Left colon (tissue), 2 donors: ENCODE results near the gene PLEKHH2. TPM values are rescaled to one million over a fixed set of nuclear protein-coding genes. Genes with fewer than 3 reads are reported as not detected.

Experiments used
- ATAC-seq: fragments of 200-7000 bp; cut with Tn5 transposase; one replicate; pipeline ENCODE4 v1.9.1; 2020; ENCODE audit warnings: mild to moderate bottlenecking, moderate library complexity
- DNase-seq, 2 donors: peaks; one replicate each; pipeline ENCODE4 v3.0.0-alpha.2; 2020
- intact Hi-C, 2 donors: fragments of 100-400 bp; cut with DNase I in 1 of 2; cut with micrococcal nuclease in 1 of 2; formaldehyde crosslinking; loops; one replicate each; pipeline versions ENCODE4 v1.11.2 to v1.14.0; 2022; cut with DNase I, micrococcal nuclease
- total RNA-seq, 2 donors: library from RNA; stranded (reverse); fragmentation: NEBNext Ultra II Directional; extraction: Animal tissue kit (Norgen Biotek cat#: 25700); gene quantifications; one replicate each; pipeline ENCODE4 v1.2.1, GENCODE V29; 2021
- donor health status: DM: no; HTN: no; CAD: no.
- donor health status: DM: yes; HTN: yes; CAD: no.

The PLEKHH2 gene
- total RNA-seq, 2 donors from 2014 or later: 3.9 to 8.3 TPM

GRCh38 chr2:43738257-43738656, 101.2 kb downstream of the PLEKHH2 start:
- DNase-seq (no peak), ATAC-seq (no peak)
- intact Hi-C loops: no loop called here

GRCh38 chr2:43743706-43744105, 106.6 kb downstream of the PLEKHH2 start:
- intact Hi-C loops: no loop called here
- ATAC-seq: no peak
- no peak for DNase-seq

DNA sequence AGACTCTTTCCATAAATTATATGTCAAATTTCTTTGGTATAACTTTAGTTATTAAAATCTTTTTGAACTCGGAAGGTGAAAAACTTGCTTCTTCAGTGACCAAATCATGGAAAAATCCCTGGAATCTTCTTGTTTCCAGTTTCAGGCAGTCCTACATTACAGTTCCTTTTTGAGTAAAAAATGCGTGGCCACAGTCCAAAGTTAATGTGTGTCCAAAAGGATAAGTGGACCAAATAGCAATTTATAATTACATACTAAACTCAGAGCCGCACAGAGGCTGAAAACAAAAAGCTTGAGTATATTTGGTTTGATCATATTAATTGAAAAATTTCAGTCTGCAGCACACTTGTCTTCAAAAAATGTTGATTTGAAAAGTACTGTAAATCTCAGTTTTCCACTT, 108.4 kb downstream of the PLEKHH2 start:
- intact Hi-C loops: no loop called here
- ATAC-seq: no peak
- DNase-seq: no peak

GRCh38 chr2:43748333-43748732, 111.3 kb downstream of the PLEKHH2 start:
- ATAC-seq: no peak
- intact Hi-C loops: no loop called here
- no peak for DNase-seq

DNA sequence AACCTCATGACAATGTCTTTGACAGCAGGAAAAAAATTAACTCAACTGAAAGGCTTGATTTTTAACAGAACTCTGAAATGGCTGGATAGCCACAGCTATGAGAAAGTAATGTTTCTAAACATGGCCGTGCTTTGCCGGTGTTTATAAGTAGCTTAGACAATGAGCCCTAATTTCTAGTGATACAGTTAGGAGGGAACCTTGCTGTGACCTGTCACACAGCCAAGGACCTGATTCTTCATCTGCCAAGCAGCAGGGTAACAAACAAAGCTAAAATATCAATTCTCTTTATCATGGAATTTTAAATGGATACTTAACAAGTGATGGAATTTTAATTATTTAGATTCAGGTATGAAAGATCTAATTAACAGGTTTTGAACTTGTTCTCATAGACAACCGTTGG, 112.5 kb downstream of the PLEKHH2 start:
- intact Hi-C loops: no loop called here
- DNase-seq: no peak
- no peak for ATAC-seq

DNA sequence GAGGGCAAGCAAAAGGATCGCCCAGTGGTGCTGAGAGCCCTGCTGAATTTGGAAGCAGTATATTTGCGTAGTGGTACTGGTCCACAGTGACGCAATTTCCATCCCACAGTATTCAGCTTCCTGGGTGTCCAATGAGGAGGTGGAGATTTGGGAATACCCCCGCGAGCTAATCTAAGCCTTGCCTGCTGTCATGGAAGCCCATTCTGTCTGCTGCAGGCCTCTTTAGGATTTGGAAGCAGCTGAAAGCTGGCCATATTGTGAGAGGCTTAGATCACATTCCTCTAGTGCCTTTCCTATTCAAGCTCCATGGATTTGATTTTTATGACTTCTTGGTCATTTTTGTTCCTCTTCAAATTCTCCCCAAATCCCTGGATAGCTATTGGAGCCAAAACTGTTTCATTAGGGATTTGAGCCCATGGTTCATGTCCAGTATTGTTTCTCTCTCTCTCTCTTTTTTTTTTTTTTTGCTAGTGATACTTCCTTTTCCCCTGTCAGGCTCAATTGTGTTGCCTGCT, 114.5 kb downstream of the PLEKHH2 start:
- intact Hi-C loops: no loop called here
- ATAC-seq: no peak
- no peak for DNase-seq

DNA sequence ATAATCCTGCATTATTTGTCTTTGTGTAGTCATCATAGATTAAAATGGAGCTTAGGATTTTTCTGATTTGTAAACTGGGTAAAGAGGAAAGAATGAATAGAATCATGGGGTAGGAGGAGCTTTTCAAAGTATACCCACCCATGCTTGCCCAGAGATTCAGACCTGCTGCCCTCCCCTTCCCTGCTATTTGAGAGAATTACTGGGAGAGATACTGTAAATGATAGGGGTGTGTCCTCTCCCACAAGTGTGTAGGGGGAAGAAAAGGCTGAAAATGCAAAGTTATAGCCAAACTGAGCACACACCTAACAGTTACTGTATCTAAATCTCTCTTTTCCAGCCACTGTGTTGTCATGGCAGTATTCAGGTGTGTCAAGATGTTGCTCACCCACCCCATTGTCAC, 115.2 kb downstream of the PLEKHH2 start:
- ATAC-seq (no peak), DNase-seq (no peak)
- intact Hi-C loops: no loop called here

GRCh38 chr2:43754180-43754579, 117.1 kb downstream of the PLEKHH2 start:
- ATAC-seq: no peak
- intact Hi-C loops: no loop called here
- DNase-seq: no peak

DNA sequence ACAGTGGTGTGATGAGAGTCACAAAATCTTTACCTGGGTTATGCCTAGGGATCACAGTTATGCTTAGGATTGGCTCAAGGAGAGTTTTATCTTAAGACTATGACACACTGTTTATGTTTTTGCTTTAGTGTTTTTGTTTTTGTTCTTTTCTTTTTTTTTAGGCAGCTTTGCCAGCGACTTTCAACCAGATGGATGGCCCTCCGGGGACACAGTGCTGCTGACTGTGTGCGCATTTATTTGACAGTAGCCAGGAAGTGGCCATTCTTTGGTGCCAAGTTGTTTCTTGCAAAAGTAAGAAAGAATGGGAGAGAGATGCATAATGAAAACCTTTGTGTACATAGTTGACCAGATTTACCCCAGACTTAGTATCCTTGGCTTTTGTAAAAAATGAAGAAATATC, 121.7 kb downstream of the PLEKHH2 start:
- ATAC-seq (no peak), DNase-seq (no peak)
- intact Hi-C loops: no loop called here

DNA sequence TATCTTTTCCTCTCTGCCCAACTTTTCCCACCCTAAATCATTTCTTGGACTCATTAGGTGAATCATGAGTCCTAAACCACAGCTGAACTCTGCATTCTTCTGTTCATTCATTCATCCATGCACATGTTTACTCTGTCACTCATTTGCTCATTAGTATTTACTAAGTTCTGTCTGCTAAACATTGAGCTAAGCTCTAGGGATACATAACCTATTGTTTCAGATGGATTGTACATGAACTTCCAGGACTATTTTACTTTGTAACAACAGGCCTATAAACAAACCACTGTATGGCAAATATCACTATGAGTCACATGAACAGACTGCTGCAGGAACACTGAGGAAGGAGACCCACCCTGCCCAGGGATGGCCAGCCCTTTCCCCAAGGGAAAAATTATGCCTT, 122.1 kb downstream of the PLEKHH2 start:
- intact Hi-C loops: no loop called here

DNA sequence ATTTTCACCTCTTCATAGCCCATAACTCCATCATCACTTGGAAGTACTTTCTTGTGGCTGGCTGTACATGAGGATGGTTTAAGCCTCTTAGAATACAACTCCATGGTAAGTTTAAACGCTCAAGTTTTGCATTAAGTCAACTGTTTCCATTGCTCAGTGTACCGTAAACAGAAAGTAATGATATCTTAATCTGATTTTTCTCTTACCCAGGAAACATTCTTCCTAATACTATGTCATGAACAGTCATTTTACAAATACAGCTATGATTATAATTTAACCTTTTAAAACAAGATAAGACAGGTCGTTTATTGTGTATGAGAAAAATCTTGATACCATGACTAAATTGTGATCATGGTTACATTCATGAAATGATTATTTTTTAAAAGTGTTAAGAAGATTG, 125.2 kb downstream of the PLEKHH2 start:
- intact Hi-C loops: no loop called here
- ATAC-seq: no peak
- DNase-seq: no peak

More for the DNA sequence above, 122.1 kb downstream of the PLEKHH2 start:
- DNase-seq (no peak), ATAC-seq (peak; percentile 46)

- no peak for ATAC-seq
- intact Hi-C loops: no loop called here
Measured at GRCh38 chr2:43763091-43763490, 126.0 kb downstream of the PLEKHH2 start.

DNA sequence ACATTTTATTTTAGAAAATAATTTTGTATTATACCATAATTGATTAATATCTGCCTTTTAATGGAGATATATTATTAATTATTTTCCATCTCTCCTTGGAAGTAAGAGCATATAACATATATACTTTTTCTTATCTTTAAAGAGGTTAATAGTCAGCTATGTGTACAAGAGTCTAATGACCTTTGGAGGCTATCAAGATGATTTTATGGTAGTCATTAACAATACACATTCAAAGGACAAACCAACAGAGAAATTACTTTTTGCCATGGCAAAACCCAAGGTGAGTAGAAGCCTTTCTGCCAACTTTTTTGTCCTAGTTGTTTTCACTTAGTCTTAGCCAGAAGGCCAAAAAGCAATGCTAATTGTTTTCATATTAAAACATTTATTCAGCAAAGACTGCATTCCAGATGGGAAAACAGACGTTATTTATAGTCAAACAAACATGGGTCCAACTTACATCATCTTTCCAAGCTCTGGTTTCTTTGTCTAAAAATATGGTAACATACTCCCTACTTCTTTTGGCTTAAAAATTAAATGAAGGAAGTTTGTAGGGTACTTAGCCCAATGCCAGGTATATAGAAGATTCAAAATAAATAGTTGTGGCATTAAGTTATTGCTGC, 127.1 kb downstream of the PLEKHH2 start:
- DNase-seq (no peak), ATAC-seq (peak; percentile 76)
- intact Hi-C loops: no loop called here

More at GRCh38 chr2:43763091-43763490, 126.0 kb downstream of the PLEKHH2 start:
- no peak for DNase-seq

DNA sequence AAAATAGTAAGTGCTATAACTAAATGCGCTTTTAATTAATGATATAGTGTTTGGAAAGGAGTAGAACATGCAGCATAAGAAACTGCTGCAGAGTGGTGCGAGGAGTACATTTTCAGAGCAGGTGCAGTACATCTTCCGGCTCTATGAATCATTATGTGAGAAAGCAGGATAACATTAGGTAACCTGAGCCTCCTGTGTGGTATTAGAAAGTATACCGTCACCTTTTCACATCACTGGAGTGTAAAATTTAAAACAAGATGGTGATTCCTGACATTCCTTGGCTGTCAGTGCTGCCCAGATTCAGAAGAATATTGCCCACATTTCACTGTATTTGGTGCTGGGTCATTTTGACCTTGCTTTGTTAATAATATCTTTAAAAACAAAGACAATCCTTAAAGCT, 128.9 kb downstream of the PLEKHH2 start:
- intact Hi-C loops: no loop called here

GRCh38 chr2:43773876-43774613, 137.0 kb downstream of the PLEKHH2 start, which contains the start of gene DYNC2LI1:
TSS of gene DYNC2LI1 (plus strand) at chr2:43774039. CDS start at chr2:43774139, 100 bp downstream.
- intact Hi-C loops: no loop called here
- DNase-seq (peak; percentile 83 to 92), ATAC-seq (peak; percentile 99)

More for the DNA sequence above, 128.9 kb downstream of the PLEKHH2 start:
- no peak for DNase-seq
- no peak for ATAC-seq

DNA sequence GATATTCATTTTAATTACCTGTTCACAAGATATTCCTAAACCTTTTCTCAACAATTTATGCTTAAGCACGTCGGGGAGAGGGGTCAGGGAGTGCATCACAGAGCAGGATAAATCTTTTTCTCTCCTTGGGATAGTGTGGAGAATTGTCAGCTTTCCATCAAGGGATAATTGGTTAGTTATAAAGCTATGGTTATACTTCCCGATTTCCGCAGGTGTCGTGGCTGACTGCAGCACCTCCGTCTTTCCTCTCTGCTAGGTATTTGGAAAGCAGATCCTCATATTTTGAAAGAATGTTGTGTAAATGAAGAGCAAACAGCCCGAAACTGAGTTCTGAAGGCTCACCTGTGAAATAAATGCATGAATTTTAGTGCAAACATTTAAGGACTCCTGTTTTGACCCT, 137.6 kb downstream of the PLEKHH2 start:
- no peak for DNase-seq
- peak; percentile 62 for ATAC-seq
- intact Hi-C loops: no loop called here

DNA sequence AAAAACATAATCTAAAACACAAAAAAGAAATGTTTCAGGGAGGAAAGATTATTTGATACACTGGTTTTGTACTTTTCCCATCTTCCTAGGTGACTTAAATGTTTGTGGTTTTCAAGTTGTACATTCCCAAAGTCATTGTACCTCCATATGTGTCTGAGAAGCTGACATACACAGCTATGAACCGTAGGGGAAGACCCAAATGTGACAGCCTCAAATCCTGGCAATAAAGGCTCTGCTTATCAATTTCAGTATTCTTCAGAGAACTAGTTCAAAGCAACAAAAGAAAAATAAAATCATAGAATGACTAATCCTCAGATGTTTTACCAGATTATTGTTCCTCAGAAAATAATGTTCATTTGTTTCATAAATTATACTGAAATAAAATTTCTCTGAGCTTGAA, 139.3 kb downstream of the PLEKHH2 start:
- intact Hi-C loops: no loop called here
- ATAC-seq (no peak), DNase-seq (no peak)

- ATAC-seq (no peak), DNase-seq (no peak)
- intact Hi-C loops: no loop called here
Measured at GRCh38 chr2:43777306-43777926, 140.4 kb downstream of the PLEKHH2 start.

DNA sequence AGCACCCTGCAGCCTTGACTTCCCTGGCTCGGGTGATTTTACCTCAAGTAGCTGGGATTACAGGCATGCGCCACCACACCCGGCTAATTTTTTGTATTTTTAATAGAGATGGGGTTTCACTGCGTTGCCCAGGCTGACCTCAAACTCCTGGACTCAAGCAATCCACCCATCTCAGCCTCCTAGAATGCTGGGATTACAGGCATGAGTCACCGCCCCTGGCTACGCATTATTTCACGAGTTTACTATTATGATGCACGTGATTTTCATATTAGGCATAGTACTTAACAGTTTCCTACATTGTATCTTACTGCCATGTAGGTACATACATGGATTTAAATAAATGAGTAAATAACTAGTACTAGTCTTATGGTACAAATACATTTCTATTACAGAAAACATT, 141.2 kb downstream of the PLEKHH2 start:
- no peak for ATAC-seq
- DNase-seq: no peak
- intact Hi-C loops: no loop called here

DNA sequence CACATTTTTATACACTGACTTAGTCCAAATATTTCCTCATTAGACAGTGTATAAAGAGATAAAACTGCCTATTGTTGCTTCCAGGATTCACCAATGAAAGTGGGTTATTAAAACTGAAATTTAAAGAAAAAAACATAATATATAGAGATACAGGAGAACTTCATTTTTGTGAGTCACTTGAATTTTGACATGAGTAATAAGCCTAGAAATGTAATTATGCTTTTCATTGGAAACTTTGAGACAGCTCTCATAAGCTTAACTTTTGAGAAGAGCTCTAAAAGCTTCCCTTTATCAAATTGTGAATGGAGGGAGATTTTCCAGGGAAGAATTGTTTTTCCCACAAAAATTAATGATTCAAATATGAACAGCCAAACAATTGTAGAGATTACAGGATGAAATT, 150.8 kb downstream of the PLEKHH2 start:
- intact Hi-C loops: no loop called here
- ATAC-seq (no peak), DNase-seq (no peak)
